Measurements from ENCODE around the gene ATAD3C. TPM values are rescaled to one million over a fixed set of nuclear protein-coding genes. Genes with fewer than 3 reads are reported as not detected.

The ATAD3C gene
- total and polyA plus RNA-seq, 10 of the 15 experiments (the other 5 are each of a cell fraction or from before 2014, with no cell fraction given), result 0.03 to 3.1 (median 0.86) TPM

DNA sequence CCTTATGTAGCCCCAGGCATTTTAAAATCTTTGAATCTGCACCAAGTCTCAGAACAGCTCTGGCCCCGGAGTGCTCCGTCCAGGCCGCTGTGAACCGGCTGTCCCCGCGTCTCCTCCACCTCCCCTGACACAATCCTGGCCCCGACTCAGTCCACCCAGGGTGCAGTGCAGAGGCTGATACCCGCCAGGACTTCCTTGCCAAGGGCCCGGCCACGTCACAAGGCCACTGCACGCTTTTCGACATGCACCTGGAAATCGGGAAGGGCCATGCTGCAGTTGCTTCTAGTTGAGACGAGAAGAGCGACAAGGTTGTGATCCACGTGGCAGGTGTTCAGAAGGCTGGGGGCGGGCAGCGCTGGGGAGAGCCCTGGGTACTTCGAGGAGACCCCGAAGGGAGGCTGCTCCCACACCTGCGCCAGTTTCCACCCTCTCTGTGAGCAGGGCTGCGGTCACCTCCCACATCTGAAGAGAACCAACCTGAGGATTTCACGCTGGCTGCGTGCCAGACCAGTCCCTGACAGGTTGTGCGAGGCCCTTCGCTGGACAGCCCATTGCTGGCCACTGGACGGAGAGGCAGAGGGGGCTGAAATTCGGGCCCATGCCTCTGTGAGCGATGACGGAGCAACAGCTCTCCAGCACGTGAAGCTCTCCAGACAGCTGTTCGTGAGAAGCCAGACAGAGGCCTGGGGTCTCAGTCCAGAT lies 7.3 kb upstream of the ATAD3C start:
- intact Hi-C loops (cut with micrococcal nuclease; ENCODE audit: unreplicated experiment) (no loop called here), in situ Hi-C loops (cut with MboI) (no loop called here)
- Histone ChIP-seq H4K20me1 (ENCODE audit: control insufficient read depth, insufficient read depth) (no peaks in the 10 kb centered on the region), H2AFZ (ENCODE audit: control insufficient read depth, low read depth, low read length) (no peak overlapping the region), H3K27me3 (replicated peaks in 1 of 2; ENCODE audit: control insufficient read depth in 2 of 2, insufficient read depth in 2 of 2, low read length in 1 of 2) (no peaks in the 10 kb centered on the region), H3K79me2 (ENCODE audit: control insufficient read depth, insufficient read depth, low read length) (no peaks in the 10 kb centered on the region), H3K36me3 (ENCODE audit: control insufficient read depth in 2 of 2, insufficient read depth in 2 of 2, low read length in 1 of 2) (no peaks in the 10 kb centered on the region), H3K4me2 (ENCODE audit: control insufficient read depth, insufficient read depth) (no peak overlapping the region), H3K9me3 (replicated peaks; ENCODE audit: control insufficient read depth, insufficient read depth, low read length) (no peaks in the 10 kb centered on the region), H3K4me1 (ENCODE audit: control insufficient read depth, insufficient read depth, low read length) (peaks cover 9% of the 10 kb centered on the region), H3K4me3 (no peak overlapping the region), H3K27ac (ENCODE audit: control insufficient read depth, insufficient read depth) (no peak overlapping the region), H3K9ac (ENCODE audit: control insufficient read depth, insufficient read depth, low read length) (no peak overlapping the region)
- ATAC-seq (no peak), FAIRE-seq (no peak), DNase-seq (ENCODE audit: low read depth, low spot score) (no peak)
- ChIA-PET SMC1A (ENCODE audit: uncharacterized antibody, unreplicated experiment) (interaction anchor here (0.7 to 1.0 kb wide), 2 partner anchors 20 to 42 kb away, joined by 3 read pairs; no protein-coding TSS in a partner anchor), POLR2A (interaction anchor here (1.8 kb wide), 1 partner anchor 43 kb away, joined by 4 read pairs; the partner anchor contains the start of gene CCNL2), CTCF (interaction anchor here (0.5 to 2.7 kb wide), 12 partner anchors 7 to 71 kb away, joined by 3 to 17 read pairs (median 4); partner anchors contain the start of genes ATAD3C, CCNL2 and MRPL20), RAD21 (ENCODE audit: unreplicated experiment) (interaction anchor here (1.0 to 1.5 kb wide), 4 partner anchors 27 to 62 kb away, joined by 3 to 4 read pairs (median 4); partner anchors contain the start of gene MRPL20)
- WGBS (ENCODE audit: insufficient coverage, insufficient replicate concordance, low lambda C conversion rate, missing lambda C conversion rate), result 72% methylated on average over 32 of the region's 32 CpGs
- BruUV-seq (replicated peaks), result no TSS peak
- TF ChIP-seq PKNOX1 (IDR thresholded peaks at IDR 0.05) (no peak), IKZF2 (IDR thresholded peaks at IDR 0.05) (no peak), PML (IDR thresholded peaks at IDR 0.05; ENCODE audit: low read length) (no peak), IRF5 (IDR thresholded peaks at IDR 0.05; ENCODE audit: borderline replicate concordance) (no peak), RBBP5 (conservative IDR thresholded peaks at IDR 0.05) (no peak), RCOR1 (conservative IDR thresholded peaks at IDR 0.05; ENCODE audit: low read depth, low read length) (no peak), CEBPB (IDR thresholded peaks at IDR 0.05; ENCODE audit: borderline replicate concordance in 1 of 2, low read depth in 2 of 2, low read length in 2 of 2) (no peak), NFYA (IDR thresholded peaks at IDR 0.05; ENCODE audit: borderline replicate concordance, low read depth, low read length) (no peak), EED (IDR thresholded peaks at IDR 0.05; ENCODE audit: low read depth) (no peak), PAX5 (IDR thresholded peaks at IDR 0.05; ENCODE audit: borderline replicate concordance, low read depth, low read length) (no peak), SIX5 (IDR thresholded peaks at IDR 0.05; ENCODE audit: low read depth, low read length, severe bottlenecking) (no peak), JUNB (IDR thresholded peaks at IDR 0.05) (no peak), ZNF384 (IDR thresholded peaks at IDR 0.05; ENCODE audit: borderline replicate concordance, low read depth, low read length) (no peak), CREB1 (IDR thresholded peaks at IDR 0.05; ENCODE audit: low read depth) (no peak), BMI1 (IDR thresholded peaks at IDR 0.05; ENCODE audit: borderline replicate concordance) (no peak)
- TF ChIP-seq, protein P1, sequence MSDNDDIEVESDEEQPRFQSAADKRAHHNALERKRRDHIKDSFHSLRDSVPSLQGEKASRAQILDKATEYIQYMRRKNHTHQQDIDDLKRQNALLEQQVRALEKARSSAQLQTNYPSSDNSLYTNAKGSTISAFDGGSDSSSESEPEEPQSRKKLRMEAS (IDR thresholded peaks at IDR 0.05; ENCODE audit: low read depth, low read length), result no peak
- TF ChIP-seq, protein P2, sequence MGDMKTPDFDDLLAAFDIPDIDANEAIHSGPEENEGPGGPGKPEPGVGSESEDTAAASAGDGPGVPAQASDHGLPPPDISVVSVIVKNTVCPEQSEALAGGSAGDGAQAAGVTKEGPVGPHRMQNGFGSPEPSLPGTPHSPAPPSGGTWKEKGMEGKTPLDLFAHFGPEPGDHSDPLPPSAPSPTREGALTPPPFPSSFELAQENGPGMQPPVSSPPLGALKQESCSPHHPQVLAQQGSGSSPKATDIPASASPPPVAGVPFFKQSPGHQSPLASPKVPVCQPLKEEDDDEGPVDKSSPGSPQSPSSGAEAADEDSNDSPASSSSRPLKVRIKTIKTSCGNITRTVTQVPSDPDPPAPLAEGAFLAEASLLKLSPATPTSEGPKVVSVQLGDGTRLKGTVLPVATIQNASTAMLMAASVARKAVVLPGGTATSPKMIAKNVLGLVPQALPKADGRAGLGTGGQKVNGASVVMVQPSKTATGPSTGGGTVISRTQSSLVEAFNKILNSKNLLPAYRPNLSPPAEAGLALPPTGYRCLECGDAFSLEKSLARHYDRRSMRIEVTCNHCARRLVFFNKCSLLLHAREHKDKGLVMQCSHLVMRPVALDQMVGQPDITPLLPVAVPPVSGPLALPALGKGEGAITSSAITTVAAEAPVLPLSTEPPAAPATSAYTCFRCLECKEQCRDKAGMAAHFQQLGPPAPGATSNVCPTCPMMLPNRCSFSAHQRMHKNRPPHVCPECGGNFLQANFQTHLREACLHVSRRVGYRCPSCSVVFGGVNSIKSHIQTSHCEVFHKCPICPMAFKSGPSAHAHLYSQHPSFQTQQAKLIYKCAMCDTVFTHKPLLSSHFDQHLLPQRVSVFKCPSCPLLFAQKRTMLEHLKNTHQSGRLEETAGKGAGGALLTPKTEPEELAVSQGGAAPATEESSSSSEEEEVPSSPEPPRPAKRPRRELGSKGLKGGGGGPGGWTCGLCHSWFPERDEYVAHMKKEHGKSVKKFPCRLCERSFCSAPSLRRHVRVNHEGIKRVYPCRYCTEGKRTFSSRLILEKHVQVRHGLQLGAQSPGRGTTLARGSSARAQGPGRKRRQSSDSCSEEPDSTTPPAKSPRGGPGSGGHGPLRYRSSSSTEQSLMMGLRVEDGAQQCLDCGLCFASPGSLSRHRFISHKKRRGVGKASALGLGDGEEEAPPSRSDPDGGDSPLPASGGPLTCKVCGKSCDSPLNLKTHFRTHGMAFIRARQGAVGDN (IDR thresholded peaks at IDR 0.05), result no peak

All from GM12878 (cell line).